Adrenal gland (tissue), 12 donors: ENCODE results near the gene TASOR2. TPM values are rescaled to one million over a fixed set of nuclear protein-coding genes. Genes with fewer than 3 reads are reported as not detected.

ENCODE experiments used
- DNase-seq, 7 donors: peaks; one replicate each; pipeline ENCODE4 v3.0.0-alpha.2; 2019 to 2020
- H3K27ac ChIP-seq, 5 donors: fragments of 200-600 bp; sonication (generic) in 4 of 5; 1 replicate in 3 of 5; 2 replicates in 2 of 5; pipeline versions ENCODE4 v1.5.1 to v1.8.0; 2016 to 2020; ENCODE audit warnings: mild to moderate bottlenecking in 1 of 5
- H3K27me3 ChIP-seq: fragments of 200-600 bp; 2 replicates; pipeline ENCODE4 v1.8.0; 2021
- H3K36me3 ChIP-seq, 2 donors: fragments of 200-600 bp; replicated peaks in 1 of 2; 1 replicate in 1 of 2; 2 replicates in 1 of 2; pipeline versions ENCODE4 v1.5.1 to v1.8.0; 2018 to 2022
- H3K4me1 ChIP-seq, 2 donors: fragments of 200-600 bp; replicated peaks in 1 of 2; 1 replicate in 1 of 2; 2 replicates in 1 of 2; pipeline versions ENCODE4 v1.5.1 to v1.8.0; 2018 to 2021
- H3K4me3 ChIP-seq, 4 donors: fragments of 200-600 bp; sonication (generic) in 3 of 4; one replicate each; pipeline ENCODE4 v1.5.1; 2016 to 2018
- H3K9me3 ChIP-seq, 3 donors: fragments of 200-600 bp; sonication (generic) in 1 of 3; replicated peaks in 1 of 3; 1 replicate in 2 of 3; 2 replicates in 1 of 3; pipeline versions ENCODE4 v1.5.1 to v1.8.0; 2016 to 2021
- POLR2A ChIP-seq, 2 donors: fragments of 450-650 bp; IDR thresholded peaks; one replicate each; pipeline ENCODE4 v1.6.1; 2017; ENCODE audit warnings: antibody characterized with exemption in 2 of 2, mild to moderate bottlenecking in 2 of 2, moderate library complexity in 1 of 2
- WGBS, 4 donors: extraction: QIAGEN DNeasy Blood & Tissue Kit in 2 of 4; methylation state at CpG; one replicate each; pipeline versions ENCODE4 v1.1.5 to v1.1.7; 2013 to 2017; 5-methylcytosine and 5-hydroxymethylcytosine counted together
- intact Hi-C, 2 donors: fragments of 100-400 bp; cut with DNase I; formaldehyde crosslinking; loops; one replicate each; pipeline versions ENCODE4 v1.14.1 to v1.15.0; 2022 to 2023
- polyA plus RNA-seq, 3 donors: library from polyadenylated mRNA; stranded (reverse); fragments of 200-250 nt in 2 of 3; fragments of 350-450 nt in 1 of 3; fragmentation: Illumina TruSeq in 1 of 3; extraction: RNeasy Lipid Tissue Mini Kit (QIAGEN cat#74804) in 1 of 3; gene quantifications; one replicate each; pipeline ENCODE4 v1.2.3, GENCODE V29; 2013 to 2014
- total RNA-seq, 9 donors: library from RNA; depleted of rRNA in 4 of 9; stranded (reverse); fragments of >200 nt in 4 of 9; fragments of 120-200 nt in 1 of 9; fragmentation: NEBNext Ultra II Directional in 1 of 9; extraction: Animal tissue kit (Norgen Biotek cat#: 25700) in 1 of 9; gene quantifications; one replicate each; pipeline versions ENCODE4 v1.1.0 to v1.2.4, GENCODE V29; 2013 to 2023
- TF ChIP-seq, protein P1 (sequence below), 6 experiments: fragments of 450-650 bp in 4 of 6; fragments of 200-600 bp in 2 of 6; sonication (generic) in 1 of 6; IDR thresholded peaks; 1 replicate in 5 of 6; 2 replicates in 1 of 6; pipeline versions ENCODE4 v1.5.1 to v1.8.0; 2016 to 2021; ENCODE audit warnings: antibody characterized with exemption in 6 of 6, mild to moderate bottlenecking in 2 of 6, moderate library complexity in 1 of 6
- donor health status: healthy with polysubstance abuse.
- donor health status: Bipolar disorder and iron deficiency.
- donor health status: DM: yes; HTN: yes; CAD: no.
- donor health status: DM: no; HTN: no; CAD: no.
- donor health status: DM: no; HTN: no; CAD: no.
- donor health status: DM: yes; HTN: yes; CAD: no.

TASOR2 gene
- total and polyA plus RNA-seq, 12 donors: 15.4 to 182 (median 51.1) TPM

DNA sequence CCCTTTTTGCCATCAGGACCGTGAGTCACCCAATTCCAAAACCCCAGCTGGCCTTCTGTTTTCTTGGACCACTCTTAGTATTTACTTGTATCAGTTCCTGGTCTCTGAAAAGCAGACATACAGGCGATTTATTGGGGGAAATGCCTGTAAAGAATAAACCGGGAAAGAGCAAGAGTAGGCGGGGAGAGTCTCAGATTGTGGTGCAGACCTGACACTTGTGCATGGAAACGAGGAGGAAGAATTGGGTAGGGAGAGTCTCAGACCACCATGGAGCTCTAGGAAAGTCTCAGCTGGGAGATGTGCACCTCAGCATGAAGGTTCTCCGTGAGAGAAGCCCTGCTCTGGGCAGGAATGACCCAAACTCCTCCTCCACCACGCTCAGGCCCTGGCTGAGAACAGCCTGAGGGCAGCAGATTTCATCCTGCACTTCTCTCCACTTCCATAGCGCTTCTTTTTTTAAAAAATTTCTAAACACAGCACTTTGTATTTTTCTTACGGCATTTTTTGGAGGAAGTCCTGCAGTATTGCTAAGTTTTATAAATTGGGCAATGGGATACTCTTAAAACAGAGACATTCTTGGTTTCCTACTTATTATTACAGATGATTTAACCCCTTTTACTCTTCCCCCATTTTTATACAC, 6.1 kb upstream of the TASOR2 start:
- Histone ChIP-seq H3K36me3 (no peaks in the 10 kb centered on the region), H3K4me1 (no peaks in the 10 kb centered on the region), H3K27me3 (no peaks in the 10 kb centered on the region), H3K4me3 (no peak overlapping the region), H3K9me3 (no peaks in the 10 kb centered on the region), H3K27ac (no peak overlapping the region)
- intact Hi-C loops: no loop called here
- TF ChIP-seq, protein P1, sequence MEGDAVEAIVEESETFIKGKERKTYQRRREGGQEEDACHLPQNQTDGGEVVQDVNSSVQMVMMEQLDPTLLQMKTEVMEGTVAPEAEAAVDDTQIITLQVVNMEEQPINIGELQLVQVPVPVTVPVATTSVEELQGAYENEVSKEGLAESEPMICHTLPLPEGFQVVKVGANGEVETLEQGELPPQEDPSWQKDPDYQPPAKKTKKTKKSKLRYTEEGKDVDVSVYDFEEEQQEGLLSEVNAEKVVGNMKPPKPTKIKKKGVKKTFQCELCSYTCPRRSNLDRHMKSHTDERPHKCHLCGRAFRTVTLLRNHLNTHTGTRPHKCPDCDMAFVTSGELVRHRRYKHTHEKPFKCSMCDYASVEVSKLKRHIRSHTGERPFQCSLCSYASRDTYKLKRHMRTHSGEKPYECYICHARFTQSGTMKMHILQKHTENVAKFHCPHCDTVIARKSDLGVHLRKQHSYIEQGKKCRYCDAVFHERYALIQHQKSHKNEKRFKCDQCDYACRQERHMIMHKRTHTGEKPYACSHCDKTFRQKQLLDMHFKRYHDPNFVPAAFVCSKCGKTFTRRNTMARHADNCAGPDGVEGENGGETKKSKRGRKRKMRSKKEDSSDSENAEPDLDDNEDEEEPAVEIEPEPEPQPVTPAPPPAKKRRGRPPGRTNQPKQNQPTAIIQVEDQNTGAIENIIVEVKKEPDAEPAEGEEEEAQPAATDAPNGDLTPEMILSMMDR (IDR thresholded peaks at IDR 0.05): no peak
- TF ChIP-seq POLR2A (IDR thresholded peaks at IDR 0.05): no peak
- 64 to 78% (median 70%) methylated on average over 9 of the region's 9 CpGs for WGBS, 4 donors
- no peak for DNase-seq

DNA sequence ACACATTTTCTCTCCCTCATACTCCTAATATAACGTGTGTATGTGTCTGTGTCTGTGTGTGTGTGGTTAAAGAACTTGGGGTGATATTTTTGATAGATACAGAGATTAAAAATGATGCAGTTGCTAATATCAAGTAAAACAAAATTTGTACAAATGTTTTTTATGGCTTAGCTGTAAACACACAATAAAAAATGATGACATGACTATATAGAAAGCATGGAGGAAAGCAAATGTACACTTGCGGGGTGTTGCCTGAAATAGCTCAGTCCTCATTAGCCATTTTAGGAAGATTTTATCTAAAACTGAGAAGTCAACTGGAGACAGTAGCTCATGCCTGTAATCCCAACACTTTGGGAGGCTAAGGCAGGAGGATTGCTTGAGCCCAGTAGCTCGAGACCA, 5.6 kb upstream of the TASOR2 start:
- H3K36me3 ChIP-seq: no peaks in the 10 kb centered on the region
- DNase-seq: no peak
- H3K4me1 ChIP-seq: peaks cover under 1 to 3% of the 10 kb centered on the region in 2 donors
- no peaks in the 10 kb centered on the region for H3K9me3 ChIP-seq
- no peak for TF ChIP-seq POLR2A (IDR thresholded peaks at IDR 0.05)
- TF ChIP-seq, protein P1 (IDR thresholded peaks at IDR 0.05): no peak
- 75 to 83% (median 76%) methylated on average over 3 of the region's 3 CpGs for WGBS, 4 donors
- no peak overlapping the region for H3K4me3 ChIP-seq
- H3K27ac ChIP-seq: no peak overlapping the region
- H3K27me3 ChIP-seq: no peaks in the 10 kb centered on the region
- intact Hi-C loops: no loop called here

DNA sequence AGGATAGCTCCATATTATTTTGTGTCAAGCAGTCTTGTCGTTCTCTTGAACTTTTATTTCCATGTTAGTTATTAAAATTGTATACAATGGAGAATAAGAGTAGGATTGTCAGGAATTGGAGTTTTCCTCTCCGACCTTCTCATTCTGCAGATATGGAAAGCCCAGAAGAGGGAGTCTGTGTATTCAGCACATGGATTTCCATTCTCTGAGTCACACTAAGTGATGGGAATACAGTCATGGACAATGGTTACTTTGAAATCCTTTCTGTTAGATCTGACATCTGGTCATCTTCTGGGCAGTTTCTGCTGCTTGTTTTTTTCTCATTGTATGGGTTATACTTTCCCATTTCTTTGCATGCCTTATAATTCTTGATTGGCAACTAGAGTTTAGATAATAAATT, 5.0 kb upstream of the TASOR2 start:
- no peaks in the 10 kb centered on the region for H3K36me3 ChIP-seq
- WGBS, 4 donors: 44 to 78% (median 65%) methylated on average over 2 of the region's 2 CpGs
- TF ChIP-seq, protein P1 (IDR thresholded peaks at IDR 0.05): no peak
- TF ChIP-seq POLR2A (IDR thresholded peaks at IDR 0.05): no peak
- no peak overlapping the region for H3K4me3 ChIP-seq
- no peak overlapping the region for H3K27ac ChIP-seq
- intact Hi-C loops: loop anchor here in 1 of 2 donors (10.0 kb wide), 1 partner anchor 195 kb away; no protein-coding TSS in a partner anchor
- H3K4me1 ChIP-seq: peaks cover 4 to 5% of the 10 kb centered on the region in 2 donors
- no peak for DNase-seq
- no peaks in the 10 kb centered on the region for H3K27me3 ChIP-seq
- H3K9me3 ChIP-seq: no peaks in the 10 kb centered on the region

DNA sequence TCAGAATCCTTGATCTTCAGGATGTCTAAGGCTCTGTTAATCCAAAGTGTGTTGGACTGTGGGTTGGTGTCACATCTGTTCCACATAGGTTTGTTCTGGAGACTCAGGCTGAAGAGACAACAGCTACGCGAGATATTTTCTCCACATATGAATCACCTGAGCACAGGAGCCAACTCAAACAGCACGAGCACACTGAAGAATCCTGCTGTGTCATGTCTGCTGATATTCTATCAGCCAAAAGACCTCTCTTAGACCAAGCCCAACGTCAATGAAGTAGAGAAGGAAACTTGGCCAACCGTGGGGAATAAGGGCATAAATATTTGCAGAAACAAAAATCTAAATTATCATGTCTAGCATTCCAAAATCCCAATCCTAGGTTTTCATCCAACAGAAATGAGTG, 2.7 kb upstream of the TASOR2 start:
- H3K4me1 ChIP-seq: peaks cover 11 to 19% of the 10 kb centered on the region in 2 donors
- intact Hi-C loops: loop anchor here in 1 of 2 donors (10.0 kb wide), 1 partner anchor 193 kb away; no protein-coding TSS in a partner anchor
- no peak for DNase-seq
- no peaks in the 10 kb centered on the region for H3K9me3 ChIP-seq
- H3K36me3 ChIP-seq: no peaks in the 10 kb centered on the region
- TF ChIP-seq, protein P1 (IDR thresholded peaks at IDR 0.05): no peak
- TF ChIP-seq POLR2A (IDR thresholded peaks at IDR 0.05): no peak
- H3K4me3 ChIP-seq: no peak overlapping the region
- WGBS, 4 donors: 72 to 82% (median 76%) methylated on average over 5 of the region's 5 CpGs
- H3K27me3 ChIP-seq: no peaks in the 10 kb centered on the region
- H3K27ac ChIP-seq: no peak overlapping the region
